HEK293 (cell line): Measurements from ENCODE around the gene PAMR1.

ENCODE experiments used
- ATF2 ChIP-seq: fragments of 450-650 bp; formaldehyde crosslinking; IDR thresholded peaks from 2 replicates; pipeline ENCODE4 v1.5.1; 2016; ENCODE audit warnings: missing biosample characterization, missing genetic modification characterization, low read depth
- FEZF1 ChIP-seq: fragments of 450-650 bp; formaldehyde crosslinking; IDR thresholded peaks from 2 replicates; pipeline ENCODE4 v1.5.1; 2016; ENCODE audit warnings: missing biosample characterization, missing genetic modification characterization
- GFI1B ChIP-seq: fragments of 450-650 bp; formaldehyde crosslinking; IDR thresholded peaks from 2 replicates; pipeline ENCODE4 v1.5.1; 2016; ENCODE audit warnings: missing biosample characterization, missing genetic modification characterization
- HIC1 ChIP-seq: fragments of 450-650 bp; formaldehyde crosslinking; IDR thresholded peaks from 2 replicates; pipeline ENCODE4 v1.5.1; 2016; ENCODE audit warnings: missing biosample characterization, missing genetic modification characterization
- KLF1 ChIP-seq: fragments of 450-650 bp; formaldehyde crosslinking; IDR thresholded peaks from 2 replicates; pipeline ENCODE4 v1.5.1; 2016; ENCODE audit warnings: missing biosample characterization, missing genetic modification characterization
- KLF16 ChIP-seq: fragments of 450-650 bp; formaldehyde crosslinking; IDR thresholded peaks from 2 replicates; pipeline ENCODE4 v1.5.1; 2017; ENCODE audit warnings: missing biosample characterization, missing genetic modification characterization
- SP7 ChIP-seq: fragments of 450-650 bp; formaldehyde crosslinking; IDR thresholded peaks from 2 replicates; pipeline ENCODE4 v1.5.1; 2016; ENCODE audit warnings: missing biosample characterization, missing genetic modification characterization
- TCF7L2 ChIP-seq: IDR thresholded peaks from 2 replicates; pipeline ENCODE4 v1.6.1; 2011; ENCODE audit warnings: low read depth, mild to moderate bottlenecking, inconsistent platforms, low read length, moderate library complexity, borderline replicate concordance
- ZBTB26 ChIP-seq: fragments of 450-650 bp; formaldehyde crosslinking; optimal IDR thresholded peaks from 2 replicates; pipeline ENCODE3; 2016; ENCODE audit warnings: missing biosample characterization, mild to moderate bottlenecking, missing genetic modification characterization
- ZBTB49 ChIP-seq: fragments of 450-650 bp; formaldehyde crosslinking; IDR thresholded peaks from 2 replicates; pipeline ENCODE4 v1.5.1; 2016; ENCODE audit warnings: missing biosample characterization, missing genetic modification characterization, low read depth
- ZFP69B ChIP-seq: fragments of 450-650 bp; formaldehyde crosslinking; IDR thresholded peaks from 2 replicates; pipeline ENCODE4 v1.5.1; 2016; ENCODE audit warnings: missing biosample characterization, missing genetic modification characterization
- ZNF169 ChIP-seq: fragments of 450-650 bp; formaldehyde crosslinking; IDR thresholded peaks from 2 replicates; pipeline ENCODE4 v1.5.1; 2016; ENCODE audit warnings: missing biosample characterization, missing genetic modification characterization
- ZNF2 ChIP-seq: fragments of 450-650 bp; formaldehyde crosslinking; IDR thresholded peaks from 2 replicates; pipeline ENCODE4 v1.5.1; 2016; ENCODE audit warnings: missing biosample characterization, missing genetic modification characterization
- ZNF202 ChIP-seq: fragments of 450-650 bp; formaldehyde crosslinking; IDR thresholded peaks from 2 replicates; pipeline ENCODE4 v1.5.1; 2016; ENCODE audit warnings: missing biosample characterization, missing genetic modification characterization, borderline replicate concordance
- ZNF211 ChIP-seq: fragments of 450-650 bp; formaldehyde crosslinking; IDR thresholded peaks from 2 replicates; pipeline ENCODE4 v1.5.1; 2016; ENCODE audit warnings: low read depth, missing biosample characterization, missing genetic modification characterization
- ZNF280C ChIP-seq: fragments of 450-650 bp; formaldehyde crosslinking; IDR thresholded peaks from 2 replicates; pipeline ENCODE4 v1.5.1; 2016; ENCODE audit warnings: missing biosample characterization, missing genetic modification characterization
- ZNF302 ChIP-seq: fragments of 450-650 bp; formaldehyde crosslinking; IDR thresholded peaks from 2 replicates; pipeline ENCODE4 v1.5.1; 2016; ENCODE audit warnings: missing biosample characterization, missing genetic modification characterization, low read depth
- ZNF335 ChIP-seq: fragments of 450-650 bp; formaldehyde crosslinking; conservative IDR thresholded peaks from 2 replicates; pipeline ENCODE4 v1.5.1; 2016; ENCODE audit warnings: missing biosample characterization, missing genetic modification characterization
- ZNF416 ChIP-seq: fragments of 450-650 bp; formaldehyde crosslinking; IDR thresholded peaks from 2 replicates; pipeline ENCODE4 v1.5.1; 2016; ENCODE audit warnings: missing biosample characterization, missing genetic modification characterization
- ZNF423 ChIP-seq: fragments of 450-650 bp; formaldehyde crosslinking; IDR thresholded peaks from 2 replicates; pipeline ENCODE4 v1.5.1; 2016; ENCODE audit warnings: missing biosample characterization, missing genetic modification characterization
- ZNF449 ChIP-seq: fragments of 450-650 bp; formaldehyde crosslinking; IDR thresholded peaks from 2 replicates; pipeline ENCODE4 v1.5.1; 2017; ENCODE audit warnings: missing biosample characterization, mild to moderate bottlenecking, missing genetic modification characterization, moderate library complexity
- ZNF555 ChIP-seq: fragments of 450-650 bp; formaldehyde crosslinking; conservative IDR thresholded peaks from 2 replicates; pipeline ENCODE4 v1.5.1; 2017; ENCODE audit warnings: missing biosample characterization, mild to moderate bottlenecking, missing genetic modification characterization, inconsistent platforms
- ZNF571 ChIP-seq: fragments of 450-650 bp; formaldehyde crosslinking; IDR thresholded peaks from 2 replicates; pipeline ENCODE4 v1.5.0; 2017; ENCODE audit warnings: missing biosample characterization, missing genetic modification characterization
- ZNF623 ChIP-seq: fragments of 450-650 bp; formaldehyde crosslinking; IDR thresholded peaks from 2 replicates; pipeline ENCODE4 v1.5.1; 2016; ENCODE audit warnings: missing biosample characterization, missing genetic modification characterization
- ZNF692 ChIP-seq: fragments of 450-650 bp; formaldehyde crosslinking; IDR thresholded peaks from 2 replicates; pipeline ENCODE4 v1.5.1; 2016; ENCODE audit warnings: missing biosample characterization, missing genetic modification characterization
- ZNF704 ChIP-seq: fragments of 450-650 bp; formaldehyde crosslinking; IDR thresholded peaks from 2 replicates; pipeline ENCODE4 v1.5.1; 2016; ENCODE audit warnings: missing biosample characterization, missing genetic modification characterization

Gene PAMR1

GRCh38 chr11:35525501-35526175 lies at the start of gene PAMR1 (continued):
- TF ChIP-seq ZBTB26 (tag by site-specific recombination) (peak; percentile 31), ZNF571 (no peak), ZNF211 (no peak), ZNF623 (no peak), ATF2 (tag by site-specific recombination) (peak; percentile 41; the same call in 1 of the 2 replicates), ZNF449 (tag by site-specific recombination) (0 out of 2 replicates have a peak, but pooled peaks have one; percentile 28), ZNF423 (no peak), ZNF416 (no peak), ZNF280C (tag by site-specific recombination) (no peak), ZBTB49 (tag by site-specific recombination) (no peak), ZNF202 (tag by site-specific recombination) (no peak), ZNF555 (no peak), HIC1 (tag by site-specific recombination) (0 out of 2 replicates have a peak, but pooled peaks have one; percentile 33), ZNF169 (no peak), FEZF1 (tag by site-specific recombination) (no peak), ZNF2 (no peak), SP7 (tag by site-specific recombination) (peak; percentile 74), KLF1 (tag by site-specific recombination) (peak; percentile 86), ZNF704 (tag by site-specific recombination) (no peak), ZNF335 (tag by site-specific recombination) (peak; percentile 60), ZFP69B (tag by site-specific recombination) (peak; percentile 67; the same call in 1 of the 2 replicates), KLF16 (tag by site-specific recombination) (0 out of 2 replicates have a peak, but pooled peaks have one; percentile 63), TCF7L2 (no peak), GFI1B (tag by site-specific recombination) (no peak), ZNF302 (tag by site-specific recombination) (no peak), ZNF692 (tag by site-specific recombination) (peak; percentile 73)
